ENCODE results near the gene B4GALNT2.
"Not testable (repeated sequence)": the region's sequence is repeated elsewhere in the genome, so short reads cannot be mapped to it uniquely, and the experiment has no call there.

Gene B4GALNT2

GRCh38 chr17:49122566-49122965, 10.0 kb upstream of the B4GALNT2 start:
- no peak for DNase-seq

- no peak for DNase-seq
Measured at GRCh38 chr17:49123061-49123460, 9.5 kb upstream of the B4GALNT2 start.

- DNase-seq, result no peak
Measured at GRCh38 chr17:49125449-49125848, 7.1 kb upstream of the B4GALNT2 start.

- not testable (repeated sequence) for DNase-seq
Measured at GRCh38 chr17:49126183-49126859, 6.2 kb upstream of the B4GALNT2 start.

- DNase-seq, result not testable (repeated sequence)
Measured at GRCh38 chr17:49129359-49129950, 3.1 kb upstream of the B4GALNT2 start.

GRCh38 chr17:49130891-49131290, 1.7 kb upstream of the B4GALNT2 start:
- no peak for DNase-seq

GRCh38 chr17:49132317-49132698, 261 bp upstream of the B4GALNT2 start:
- no peak for DNase-seq

GRCh38 chr17:49136335-49136734, 3.8 kb downstream of the B4GALNT2 start:
- no peak for DNase-seq

GRCh38 chr17:49145654-49146053, 13.1 kb downstream of the B4GALNT2 start:
- not testable (repeated sequence) for DNase-seq

- DNase-seq, result no peak
Measured at GRCh38 chr17:49146620-49147306, 14.2 kb downstream of the B4GALNT2 start.

GRCh38 chr17:49148171-49148570, 15.6 kb downstream of the B4GALNT2 start:
- DNase-seq, result no peak

GRCh38 chr17:49151996-49152395, 19.4 kb downstream of the B4GALNT2 start:
- no peak for DNase-seq

GRCh38 chr17:49156256-49156655, 23.7 kb downstream of the B4GALNT2 start:
- DNase-seq, result no peak

GRCh38 chr17:49157784-49158183, 25.2 kb downstream of the B4GALNT2 start:
- DNase-seq, result no peak

- DNase-seq, result no peak
Measured at GRCh38 chr17:49162866-49163265, 30.3 kb downstream of the B4GALNT2 start.

- DNase-seq, result no peak
Measured at GRCh38 chr17:49165143-49165542, 32.6 kb downstream of the B4GALNT2 start.

- no peak for DNase-seq
Measured at GRCh38 chr17:49168706-49169105, 36.1 kb downstream of the B4GALNT2 start.

GRCh38 chr17:49170216-49170615, 37.6 kb downstream of the B4GALNT2 start:
- no peak for DNase-seq

- DNase-seq, result not testable (repeated sequence)
Measured at GRCh38 chr17:49170711-49171110, 38.1 kb downstream of the B4GALNT2 start.

- DNase-seq, result not testable (repeated sequence)
Measured at GRCh38 chr17:49175978-49176377, 43.4 kb downstream of the B4GALNT2 start.

GRCh38 chr17:49180303-49180702, 47.7 kb downstream of the B4GALNT2 start:
- peak; percentile 76 for DNase-seq

- no peak for DNase-seq
Measured at GRCh38 chr17:49180998-49181635, 48.5 kb downstream of the B4GALNT2 start.

GRCh38 chr17:49183341-49183740, 50.8 kb downstream of the B4GALNT2 start:
- no peak for DNase-seq

- no peak for DNase-seq
Measured at GRCh38 chr17:49183801-49184200, 51.2 kb downstream of the B4GALNT2 start.

All from activated CD4-positive, alpha-beta T cell treated with anti-CD3 and anti-CD28 coated beads for 48 hours (primary cell).